Hepatocyte (in vitro differentiated cells): ENCODE results near the gene ZRSR2.

ENCODE experiments used
- EZH2 ChIP-seq: fragments of 200-600 bp; sonication (generic); IDR thresholded peaks from 2 replicates; pipeline ENCODE4 v1.6.1; 2016; ENCODE audit warnings: antibody characterized with exemption, mild to moderate bottlenecking, borderline replicate concordance
- TF ChIP-seq, protein P1 (sequence below): fragments of 200-600 bp; sonication (generic); IDR thresholded peaks from 2 replicates; pipeline ENCODE4 v1.5.1; 2016; ENCODE audit warnings: antibody characterized with exemption, mild to moderate bottlenecking; ENCODE audit not compliant: poor library complexity

DNA sequence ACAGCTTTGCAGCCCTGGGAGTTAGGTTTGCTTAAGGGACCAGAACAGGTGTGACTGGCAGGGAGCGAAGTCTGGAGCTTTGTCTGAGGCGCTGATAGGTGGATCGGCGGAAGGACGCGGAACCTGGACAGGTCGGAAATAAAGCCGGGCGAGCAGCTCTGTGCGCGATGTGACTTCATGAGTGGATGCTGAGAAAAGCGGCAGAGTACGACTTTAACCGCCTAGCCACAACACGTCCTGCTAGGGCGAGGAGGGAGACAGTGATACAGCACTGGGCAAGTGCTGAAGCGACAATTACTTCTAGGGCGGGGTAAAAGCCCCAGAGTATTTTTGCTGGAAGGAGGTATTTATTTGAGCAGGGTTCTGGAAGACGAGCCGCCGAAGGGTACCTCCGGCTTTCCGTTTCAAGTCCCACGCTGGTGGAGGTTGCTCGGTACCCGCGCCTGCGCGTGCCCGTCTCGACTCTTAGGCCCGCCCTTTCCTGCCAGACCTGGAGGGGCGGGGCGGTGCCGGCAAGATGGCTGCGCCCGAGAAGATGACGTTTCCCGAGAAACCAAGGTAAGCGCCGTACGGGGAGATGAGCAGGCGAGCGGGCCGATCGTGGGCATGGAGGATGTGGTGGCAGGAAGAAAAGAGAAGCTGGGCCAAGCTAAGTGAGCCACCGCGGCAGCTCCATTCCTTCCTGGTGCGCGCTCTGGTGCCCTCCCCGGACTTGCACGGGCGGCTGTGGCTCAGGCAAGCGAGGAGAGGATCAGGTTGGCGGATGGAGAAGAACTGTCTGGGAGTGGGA lies at the start of gene ZRSR2:
- TF ChIP-seq, protein P1, sequence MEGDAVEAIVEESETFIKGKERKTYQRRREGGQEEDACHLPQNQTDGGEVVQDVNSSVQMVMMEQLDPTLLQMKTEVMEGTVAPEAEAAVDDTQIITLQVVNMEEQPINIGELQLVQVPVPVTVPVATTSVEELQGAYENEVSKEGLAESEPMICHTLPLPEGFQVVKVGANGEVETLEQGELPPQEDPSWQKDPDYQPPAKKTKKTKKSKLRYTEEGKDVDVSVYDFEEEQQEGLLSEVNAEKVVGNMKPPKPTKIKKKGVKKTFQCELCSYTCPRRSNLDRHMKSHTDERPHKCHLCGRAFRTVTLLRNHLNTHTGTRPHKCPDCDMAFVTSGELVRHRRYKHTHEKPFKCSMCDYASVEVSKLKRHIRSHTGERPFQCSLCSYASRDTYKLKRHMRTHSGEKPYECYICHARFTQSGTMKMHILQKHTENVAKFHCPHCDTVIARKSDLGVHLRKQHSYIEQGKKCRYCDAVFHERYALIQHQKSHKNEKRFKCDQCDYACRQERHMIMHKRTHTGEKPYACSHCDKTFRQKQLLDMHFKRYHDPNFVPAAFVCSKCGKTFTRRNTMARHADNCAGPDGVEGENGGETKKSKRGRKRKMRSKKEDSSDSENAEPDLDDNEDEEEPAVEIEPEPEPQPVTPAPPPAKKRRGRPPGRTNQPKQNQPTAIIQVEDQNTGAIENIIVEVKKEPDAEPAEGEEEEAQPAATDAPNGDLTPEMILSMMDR: no peak
- no peak for TF ChIP-seq EZH2
